RCC 7860 (cell line): ENCODE measurements around the gene CYP2C19.
"Not testable (repeated sequence)": the region's sequence is repeated elsewhere in the genome, so short reads cannot be mapped to it uniquely, and the experiment has no call there.

Experiments used
- DNase-seq: peaks from one replicate; pipeline ENCODE4 v3.0.0-alpha.2; 2015; ENCODE audit warnings: low spot score
- FAIRE-seq: peaks from 2 replicates; lab custom pipeline; 2012; peaks lifted over from hg19 to GRCh38; lab: Jason Lieb, UNC

CYP2C19 gene

GRCh38 chr10:94878649-94879048 lies 116.2 kb downstream of the CYP2C19 start:
- FAIRE-seq = no peak
- no peak for DNase-seq

GRCh38 chr10:94879214-94879613 lies 116.7 kb downstream of the CYP2C19 start:
- DNase-seq (no peak), FAIRE-seq (no peak)

GRCh38 chr10:94889123-94889522 lies 126.6 kb downstream of the CYP2C19 start:
- DNase-seq (no peak), FAIRE-seq (no peak)

- DNase-seq (no peak), FAIRE-seq (no peak)
Observed at GRCh38 chr10:94890264-94891022, 128.0 kb downstream of the CYP2C19 start.

DNA sequence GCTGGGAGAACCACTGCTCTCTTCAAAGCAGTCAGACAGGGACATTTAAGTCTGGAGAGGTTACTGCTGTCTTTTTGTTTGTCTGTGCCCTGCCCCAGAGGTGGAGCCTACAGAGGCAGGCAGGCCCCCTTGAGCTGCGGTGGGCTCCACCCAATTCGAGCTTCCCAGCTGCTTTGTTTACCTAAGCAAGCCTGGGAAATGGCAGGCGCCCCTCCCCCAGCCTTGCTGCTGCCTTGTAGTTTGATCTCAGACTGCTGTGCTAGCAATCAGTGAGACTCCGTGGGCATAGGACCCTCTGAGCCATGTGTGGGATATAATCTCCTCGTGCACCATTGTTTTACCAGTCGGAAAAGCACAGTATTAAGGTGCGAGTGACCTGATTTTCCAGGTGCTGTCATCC lies 135.9 kb downstream of the CYP2C19 start:
- not testable (repeated sequence) for DNase-seq, FAIRE-seq

GRCh38 chr10:94902080-94902479 lies 139.6 kb downstream of the CYP2C19 start:
- FAIRE-seq (no peak), DNase-seq (no peak)

DNA sequence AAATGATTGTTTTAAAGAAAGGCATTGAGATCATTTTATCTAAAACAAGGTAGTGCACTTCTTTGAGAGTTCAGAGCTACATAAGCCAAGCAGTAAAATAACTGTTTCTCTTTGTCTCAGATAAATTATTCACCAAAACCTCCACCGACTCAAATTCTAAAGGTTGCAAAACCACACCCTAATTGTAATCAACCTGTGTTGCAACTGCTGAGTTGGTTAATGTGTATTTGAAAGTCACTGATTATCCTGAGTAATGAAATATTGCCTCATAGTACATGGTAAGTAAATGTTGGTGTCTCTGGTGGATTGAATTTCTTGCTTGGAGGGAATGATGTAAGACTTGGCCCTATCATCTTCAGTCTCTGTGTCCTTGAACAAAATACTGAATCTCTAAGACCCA lies 140.1 kb downstream of the CYP2C19 start:
- FAIRE-seq (peak; percentile 90), DNase-seq (peak; percentile 46)
